ENCODE measurements around the gene AREL1.
"Not testable (repeated sequence)": the region's sequence is repeated elsewhere in the genome, so short reads cannot be mapped to it uniquely, and the experiment has no call there.

The AREL1 gene

GRCh38 chr14:74712499-74713394, at the start of gene AREL1, which contains the start of gene FCF1:
Gene AREL1, minus strand, starts transcription at chr14:74713080. Its CDS starts 27,465 bp downstream, at chr14:74685615.
Gene FCF1, plus strand, starts transcription at chr14:74713144. Its CDS starts 54 bp downstream, at chr14:74713198.
- DNase-seq: no peak

GRCh38 chr14:74758505-74758904, 45.6 kb upstream of the AREL1 start:
- not testable (repeated sequence) for DNase-seq

DNA sequence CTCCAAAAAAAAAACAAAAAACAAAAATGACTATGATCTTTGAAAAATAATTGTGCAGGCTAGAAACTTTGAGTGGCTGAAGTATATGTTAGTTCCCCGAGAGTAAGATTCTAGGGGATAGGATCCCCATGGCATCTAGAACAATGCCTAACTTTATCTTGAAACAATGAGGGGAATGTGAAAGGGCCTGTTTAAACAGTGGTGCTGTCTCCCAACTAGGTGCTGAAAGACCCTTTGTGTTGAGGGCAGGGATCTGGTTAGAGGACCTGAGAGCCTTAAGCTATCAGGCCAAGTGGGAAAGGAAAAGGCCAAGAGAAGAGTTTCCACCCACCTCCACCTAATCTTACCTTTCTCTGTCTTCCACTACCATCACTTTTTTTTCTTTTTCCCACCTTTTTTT, 43.4 kb upstream of the AREL1 start:
- DNase-seq: no peak

DNA sequence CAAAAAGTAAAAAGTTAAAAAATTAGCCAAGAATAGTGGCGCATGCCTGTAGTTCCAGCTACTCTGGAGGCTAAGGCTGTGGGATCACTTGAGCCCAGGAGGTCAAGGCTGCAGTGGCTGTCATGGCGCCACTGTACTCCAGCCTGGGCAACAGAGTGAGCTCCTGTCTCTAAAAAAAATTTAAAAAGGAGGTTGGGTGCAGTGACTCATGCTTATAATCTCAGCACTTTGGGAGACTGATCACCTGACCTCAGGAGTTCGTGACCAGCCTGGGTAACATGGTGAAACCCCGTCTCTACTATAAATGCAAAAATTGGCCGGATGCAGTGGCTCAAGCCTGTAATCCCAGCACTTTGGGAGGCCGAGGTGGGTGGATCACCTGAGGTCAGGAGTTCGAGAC, 42.0 kb upstream of the AREL1 start:
- no peak for DNase-seq

- DNase-seq: no peak
Observed at GRCh38 chr14:74754157-74754556, 41.3 kb upstream of the AREL1 start.

DNA sequence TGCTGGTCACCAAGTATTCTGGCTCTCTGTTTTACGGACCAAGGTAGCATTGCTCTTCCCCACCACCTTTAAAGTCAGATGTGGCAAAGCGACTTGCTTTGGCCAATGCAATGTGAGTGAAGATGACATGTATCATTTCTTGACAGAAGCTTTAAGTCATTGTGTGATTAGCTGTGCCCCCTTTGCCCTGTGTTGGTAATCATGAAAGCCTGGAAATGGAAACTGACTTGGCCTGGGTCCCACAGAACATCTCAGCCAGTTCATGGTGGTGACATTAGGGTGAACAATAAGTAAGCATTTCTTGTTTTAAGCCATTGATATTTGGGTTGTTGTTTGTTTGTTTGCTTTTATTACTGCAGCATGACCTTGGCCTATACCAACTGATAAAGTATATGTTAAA, 34.4 kb upstream of the AREL1 start:
- no peak for DNase-seq

DNA sequence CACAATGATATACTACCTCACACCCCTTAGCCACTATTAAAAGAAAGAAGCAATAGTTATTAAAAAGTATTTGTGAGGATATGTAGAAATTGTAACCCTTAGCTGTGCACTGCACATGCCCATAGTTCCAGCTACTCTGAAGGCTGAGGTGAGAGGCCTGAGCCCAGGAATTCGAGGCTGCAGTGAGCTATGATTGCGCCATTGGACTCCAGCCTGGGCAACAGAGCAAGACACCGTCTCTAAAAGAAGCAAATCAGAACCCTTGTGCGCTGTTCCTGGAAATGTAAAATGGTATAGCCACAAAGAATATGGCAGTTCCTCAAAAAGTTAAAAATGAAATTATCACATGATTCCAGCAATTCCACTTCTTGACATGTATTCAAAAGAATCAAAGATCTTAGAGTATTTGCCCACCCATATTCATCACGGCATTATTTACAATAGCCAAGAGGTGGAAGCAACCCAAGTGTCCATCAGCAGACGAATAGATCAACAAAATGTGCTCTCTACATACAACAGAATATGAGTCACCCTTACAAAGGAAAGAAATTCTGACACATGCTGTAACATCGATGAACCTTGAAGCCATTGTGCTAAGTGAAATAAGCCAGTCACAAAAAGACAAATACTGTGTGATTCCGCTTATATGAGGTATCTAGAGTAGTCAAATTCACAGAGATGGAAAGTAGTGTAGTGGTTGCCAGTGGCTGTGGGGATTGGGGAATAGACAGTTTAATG, 26.6 kb upstream of the AREL1 start:
- DNase-seq: no peak

DNA sequence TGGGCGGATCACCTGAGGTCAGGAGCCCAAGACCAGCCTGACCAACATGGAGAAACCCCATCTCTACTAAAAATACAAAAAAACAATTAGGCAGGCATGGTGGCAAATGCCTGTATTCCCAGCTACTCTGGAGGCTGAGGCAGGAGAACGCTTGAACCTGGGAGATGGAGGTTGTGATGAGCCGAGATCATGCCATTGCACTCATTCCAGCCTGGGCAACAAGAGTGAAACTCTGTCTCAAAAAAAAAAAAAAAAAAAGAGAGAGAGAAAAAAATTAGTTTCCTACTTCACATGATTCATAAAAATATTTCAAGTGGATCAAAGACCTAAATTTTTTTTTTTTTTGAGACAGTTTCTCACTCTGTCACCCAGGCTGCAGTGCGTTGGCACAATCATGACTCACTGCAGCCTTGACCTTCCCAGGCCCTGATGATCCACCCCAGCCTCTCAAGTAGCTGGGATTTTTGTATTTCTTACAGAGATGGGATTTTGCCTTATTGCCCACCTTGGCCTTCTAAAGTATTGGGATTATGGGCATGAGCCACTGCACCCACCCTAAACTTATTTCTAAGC, 25.0 kb upstream of the AREL1 start:
- DNase-seq: no peak

DNA sequence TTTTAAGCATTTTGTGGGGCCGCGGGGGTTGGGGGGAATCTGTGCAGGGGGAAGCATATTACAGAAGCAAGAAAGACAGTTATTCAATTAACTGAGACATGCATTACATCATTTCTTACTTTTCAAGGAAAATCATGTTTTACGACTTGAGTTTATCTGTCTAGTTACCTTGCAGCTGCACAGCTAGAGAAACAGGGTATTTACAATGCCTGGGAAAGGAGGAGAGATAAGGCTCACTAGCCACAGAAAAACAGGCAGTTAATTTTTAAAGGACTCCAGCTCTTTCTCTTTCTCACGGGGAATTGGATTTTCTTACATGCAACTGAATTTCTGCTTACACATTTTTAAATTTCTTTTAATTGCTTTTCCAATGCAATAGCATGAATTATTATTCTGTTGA, 22.2 kb upstream of the AREL1 start:
- DNase-seq: no peak

- no peak for DNase-seq
Observed at GRCh38 chr14:74733221-74733620, 20.3 kb upstream of the AREL1 start.

GRCh38 chr14:74732387-74732786, 19.5 kb upstream of the AREL1 start:
- no peak for DNase-seq

- DNase-seq: no peak
Observed at GRCh38 chr14:74723134-74723533, 10.3 kb upstream of the AREL1 start.

GRCh38 chr14:74720526-74720925, 7.6 kb upstream of the AREL1 start:
- no peak for DNase-seq

- DNase-seq: no peak
Observed at GRCh38 chr14:74713395-74713735, 485 bp upstream of the AREL1 start.

GRCh38 chr14:74711651-74712050, 1.2 kb downstream of the AREL1 start:
- no peak for DNase-seq

- DNase-seq: no peak
Observed at GRCh38 chr14:74710480-74710879, 2.4 kb downstream of the AREL1 start.

DNA sequence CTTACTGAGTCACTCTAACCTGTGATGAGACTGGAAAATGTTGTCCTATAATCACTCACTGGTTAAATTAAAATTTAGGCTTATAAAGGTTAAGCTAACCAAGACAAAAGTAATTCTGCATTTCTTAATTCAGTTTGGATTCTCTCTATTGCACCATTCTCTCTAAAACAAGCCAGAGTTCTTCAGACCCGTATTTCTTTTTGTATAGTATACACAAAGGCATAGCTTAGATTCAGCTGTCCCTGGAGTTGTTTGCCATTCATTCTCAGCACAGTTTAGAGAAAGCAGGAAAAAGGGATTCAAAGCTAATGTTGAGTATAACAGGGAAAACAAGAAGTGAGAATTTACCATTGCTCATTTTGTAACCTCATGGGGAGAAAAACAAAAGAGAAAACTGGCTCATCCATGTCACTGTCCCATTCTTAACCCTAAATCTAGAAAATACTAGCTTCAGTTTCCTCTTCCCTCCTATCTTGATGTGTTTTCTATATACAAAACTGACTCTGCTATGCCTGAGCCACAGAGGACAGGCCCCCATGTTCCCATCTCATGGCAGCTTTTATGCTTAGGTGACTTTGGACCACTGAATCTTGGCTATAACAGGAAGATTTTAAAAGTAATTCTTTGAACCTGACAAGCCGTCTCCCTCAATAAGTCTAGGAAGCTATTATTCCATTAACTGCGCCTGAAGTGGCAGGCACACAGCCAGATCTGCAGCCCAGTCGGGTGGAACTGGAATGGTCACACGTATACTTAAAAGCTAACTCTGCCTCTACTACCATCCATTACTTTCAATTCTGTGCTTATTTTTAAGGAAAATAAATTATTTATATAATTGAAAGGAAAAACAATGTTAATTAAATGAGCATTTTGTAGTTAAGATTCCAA, 7.0 kb downstream of the AREL1 start:
- no peak for DNase-seq

GRCh38 chr14:74704656-74705055, 8.2 kb downstream of the AREL1 start:
- no peak for DNase-seq

DNA sequence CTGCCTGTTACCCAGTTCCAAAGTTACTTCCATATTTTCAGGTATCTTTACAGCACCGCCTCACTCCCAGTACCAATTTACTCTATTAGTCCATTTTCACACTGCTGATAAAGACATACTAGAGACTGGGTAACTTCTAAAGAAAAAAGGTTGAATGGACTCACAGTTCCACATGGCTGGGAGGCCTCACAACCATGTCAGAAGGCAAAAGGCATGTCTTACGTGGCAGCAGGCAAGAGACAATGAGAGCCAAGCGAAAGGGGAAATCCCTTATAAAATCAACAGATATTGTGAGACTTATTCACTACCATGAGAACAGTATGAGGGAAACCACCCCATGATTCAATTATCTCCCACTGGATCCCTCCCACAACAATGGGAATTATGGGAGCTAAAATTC, 9.8 kb downstream of the AREL1 start:
- DNase-seq: no peak

GRCh38 chr14:74702293-74702692, 10.6 kb downstream of the AREL1 start:
- DNase-seq: no peak

DNA sequence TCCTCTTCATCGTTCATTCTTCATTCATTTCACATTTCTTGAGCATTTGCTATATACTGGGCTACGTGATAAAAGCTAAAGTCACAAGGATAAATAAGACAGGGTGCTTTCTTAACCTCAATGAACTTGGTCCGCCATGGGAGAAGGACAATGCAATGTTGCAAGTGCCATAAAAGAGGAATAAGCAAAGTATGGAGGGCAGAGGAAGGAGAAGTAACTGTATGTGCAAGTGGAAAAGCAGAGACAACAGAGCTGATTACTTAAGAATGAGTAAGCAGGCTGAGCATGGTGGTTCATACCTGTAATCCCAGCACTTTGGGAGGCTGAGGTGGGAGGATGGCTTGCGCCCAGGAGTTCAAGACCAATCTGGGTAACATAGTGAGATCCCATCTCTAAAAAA, 14.4 kb downstream of the AREL1 start:
- no peak for DNase-seq

DNA sequence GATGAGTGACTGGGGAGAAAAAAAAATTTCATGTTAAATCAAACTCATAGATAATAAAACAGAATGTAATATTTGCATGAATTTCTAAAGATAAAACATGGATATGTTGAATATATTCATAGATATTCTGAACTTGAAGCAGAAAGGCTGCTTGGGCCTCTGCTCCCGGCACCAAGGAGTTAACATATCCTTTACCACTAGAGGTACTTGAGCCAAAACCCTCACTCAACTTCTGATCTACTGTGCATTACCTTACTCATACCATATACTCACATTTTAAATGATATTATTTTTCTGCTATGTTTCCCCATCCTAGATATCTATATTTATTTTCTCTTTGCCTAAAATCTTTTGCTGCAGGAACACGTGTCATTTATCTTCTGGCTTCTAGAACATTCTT, 14.9 kb downstream of the AREL1 start:
- DNase-seq: no peak

GRCh38 chr14:74697543-74697942, 15.3 kb downstream of the AREL1 start:
- DNase-seq: no peak

Data from Kasumi-1 (cell line).